ENCODE results near the gene PUM1.
"Not testable (repeated sequence)": the region's sequence is repeated elsewhere in the genome, so short reads cannot be mapped to it uniquely, and the experiment has no call there.

The PUM1 gene

GRCh38 chr1:31063631-31064030, 1.9 kb downstream of the PUM1 start:
- no peak for DNase-seq (ENCODE audit: extremely low read depth in 1 of 2, low read depth in 1 of 2)

GRCh38 chr1:31062867-31063380, 2.6 kb downstream of the PUM1 start:
- DNase-seq (ENCODE audit: extremely low read depth in 1 of 2, low read depth in 1 of 2): no peak

DNA sequence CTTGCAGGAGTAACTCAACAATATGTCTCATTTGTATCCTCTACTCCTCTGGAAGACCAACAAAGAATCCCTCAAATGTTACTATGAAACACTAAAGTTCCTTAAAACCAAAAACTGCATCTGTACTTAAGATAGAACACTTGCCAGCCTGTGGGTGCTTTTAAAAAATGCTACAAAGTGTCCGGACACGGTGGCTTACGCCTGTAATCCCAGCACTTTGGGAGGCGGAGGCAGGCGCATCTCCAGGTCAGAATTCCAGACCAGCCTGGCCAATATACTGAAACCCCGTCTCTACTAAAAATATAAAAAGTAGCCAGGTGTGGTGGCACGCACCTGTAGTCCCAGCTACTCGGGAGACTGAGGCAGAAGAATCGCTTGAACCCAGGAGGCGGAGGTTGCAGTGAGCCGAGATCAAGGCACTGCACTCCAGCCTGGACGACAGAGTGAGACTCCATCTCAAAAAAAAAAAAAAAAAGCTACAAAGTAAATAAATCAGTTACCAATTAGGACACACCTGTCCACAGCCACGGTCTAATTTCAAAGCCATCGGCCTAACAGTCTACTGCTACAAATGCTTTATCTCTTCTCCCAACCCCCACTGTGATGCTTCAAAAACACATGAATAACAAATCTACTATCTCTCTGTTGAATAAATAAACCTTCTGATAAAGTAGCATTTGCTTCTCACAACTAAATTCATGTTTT, 3.2 kb downstream of the PUM1 start:
- DNase-seq (ENCODE audit: extremely low read depth in 1 of 2, low read depth in 1 of 2): not testable (repeated sequence)

- DNase-seq (ENCODE audit: extremely low read depth in 1 of 2, low read depth in 1 of 2): no peak
Observed at GRCh38 chr1:31058012-31058411, 7.5 kb downstream of the PUM1 start.

DNA sequence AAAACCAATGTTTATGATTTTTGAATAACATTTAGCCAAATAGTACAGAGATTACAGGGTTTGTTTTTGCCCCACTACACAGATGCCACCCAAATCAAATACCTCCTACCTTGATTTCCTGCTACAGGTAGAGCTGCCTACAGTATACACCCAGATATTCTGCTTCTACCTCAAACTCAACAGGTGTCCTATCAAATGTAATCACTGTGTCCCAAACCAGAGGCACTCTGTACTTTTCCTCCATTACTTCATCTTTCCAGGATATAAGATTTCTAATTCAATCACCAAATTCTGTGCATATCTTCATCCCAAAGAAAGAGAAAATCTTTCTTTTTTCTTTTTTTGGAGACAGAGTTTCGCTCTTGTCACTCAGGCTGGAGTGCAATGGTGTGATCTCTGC, 9.6 kb downstream of the PUM1 start:
- no peak for DNase-seq (ENCODE audit: extremely low read depth in 1 of 2, low read depth in 1 of 2)

- no peak for DNase-seq (ENCODE audit: extremely low read depth in 1 of 2, low read depth in 1 of 2)
Observed at GRCh38 chr1:31055501-31055900, 10.0 kb downstream of the PUM1 start.

DNA sequence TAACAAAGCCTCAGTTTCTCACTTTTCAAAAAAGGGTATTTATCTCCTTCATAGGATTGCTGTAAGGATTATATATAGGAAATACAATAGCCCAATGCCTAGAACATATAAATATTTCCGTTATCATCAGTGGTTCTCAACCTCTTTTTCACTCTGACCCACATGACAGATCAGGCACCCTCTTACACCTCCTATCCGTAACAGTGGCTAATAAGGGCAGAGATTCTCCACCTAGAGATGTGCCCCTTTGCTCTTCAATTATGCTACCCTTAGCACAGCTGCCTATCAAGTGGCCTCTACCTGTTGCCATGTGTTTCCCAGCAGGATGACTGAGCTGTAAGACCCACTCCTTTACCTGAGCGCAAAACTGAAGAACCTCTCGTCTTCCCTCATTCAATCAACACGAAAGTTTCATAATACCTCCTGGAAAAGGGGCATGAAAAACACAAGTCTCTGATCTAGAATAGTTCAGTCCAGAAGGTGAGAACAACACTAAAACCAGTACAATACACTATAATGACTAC, 10.5 kb downstream of the PUM1 start:
- no peak for DNase-seq (ENCODE audit: extremely low read depth in 1 of 2, low read depth in 1 of 2)

DNA sequence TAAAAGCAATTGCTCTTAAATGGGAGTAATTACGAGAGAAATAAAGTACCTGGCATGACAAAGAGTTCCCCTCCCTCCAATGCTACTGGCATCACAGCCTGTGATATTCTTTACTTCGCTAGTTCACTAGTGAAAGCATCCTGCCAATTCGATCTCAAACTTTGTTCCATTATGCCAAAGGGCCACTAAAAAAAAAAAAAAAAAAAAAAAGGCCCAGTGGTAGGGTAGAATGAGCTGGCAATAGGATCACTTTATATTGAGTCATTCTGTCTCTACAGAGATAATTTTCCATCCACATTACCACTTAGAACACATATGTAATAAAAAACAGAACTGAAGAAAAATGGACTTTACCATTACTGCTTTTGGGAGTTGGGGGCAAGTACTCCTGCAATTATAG, 11.2 kb downstream of the PUM1 start:
- DNase-seq (ENCODE audit: extremely low read depth in 1 of 2, low read depth in 1 of 2): no peak

DNA sequence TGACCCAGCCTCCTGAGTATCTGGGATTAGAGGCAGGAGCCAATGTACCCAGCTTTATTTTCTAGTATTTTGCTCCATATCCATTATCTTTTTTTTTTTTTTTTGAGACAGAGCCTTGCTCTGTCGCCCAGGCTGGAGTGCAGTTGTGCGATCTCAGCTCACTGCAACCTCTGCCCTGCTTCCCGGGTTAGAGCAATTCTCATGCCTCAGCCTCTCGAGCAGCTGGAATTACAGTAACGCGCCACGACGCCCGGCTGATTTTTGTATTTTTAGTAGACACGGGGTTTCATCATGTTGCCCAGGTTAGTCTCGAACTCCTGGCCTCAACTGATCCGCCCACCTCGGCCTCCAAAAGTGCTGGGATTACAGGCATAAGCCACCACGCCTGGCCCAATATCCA, 12.9 kb downstream of the PUM1 start:
- not testable (repeated sequence) for DNase-seq (ENCODE audit: extremely low read depth in 1 of 2, low read depth in 1 of 2)

DNA sequence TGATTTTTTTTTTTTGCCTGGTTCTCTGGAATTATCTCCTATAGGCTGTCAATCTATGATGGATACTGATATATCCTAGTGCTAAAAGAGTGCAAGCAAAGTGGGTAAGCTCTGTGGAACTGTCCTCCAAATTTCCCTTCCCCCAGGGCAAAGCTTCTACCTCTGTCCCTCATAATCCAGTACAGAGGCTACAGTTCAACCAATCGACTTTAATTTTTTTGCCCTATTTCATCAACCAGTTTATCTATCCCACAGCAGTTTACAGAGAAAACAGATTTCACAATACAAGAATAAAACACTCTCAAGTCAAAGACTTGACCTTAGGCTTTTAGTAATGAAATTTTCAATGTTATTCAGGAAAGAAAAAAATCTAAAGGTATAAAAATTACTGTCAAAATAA, 13.9 kb downstream of the PUM1 start:
- no peak for DNase-seq (ENCODE audit: extremely low read depth in 1 of 2, low read depth in 1 of 2)

DNA sequence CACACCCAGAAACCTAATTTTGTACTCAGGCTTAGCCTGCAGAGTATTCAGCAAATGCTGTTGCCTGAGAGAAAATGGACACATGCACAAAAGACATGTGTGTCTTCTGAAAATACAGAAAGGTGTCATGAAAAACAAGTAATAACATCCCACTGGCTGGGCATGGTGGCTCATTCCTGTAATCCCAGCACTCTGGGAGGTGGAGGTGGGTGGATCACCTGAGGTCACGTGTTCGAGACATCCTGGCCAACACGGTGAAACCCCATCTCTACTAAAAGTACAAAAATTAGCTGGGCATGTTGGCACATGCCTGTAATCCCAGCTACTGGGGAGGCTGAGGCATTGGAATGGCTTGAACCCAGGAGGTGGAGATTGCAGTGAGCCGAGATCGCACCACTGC, 18.0 kb downstream of the PUM1 start:
- DNase-seq (ENCODE audit: extremely low read depth in 1 of 2, low read depth in 1 of 2): not testable (repeated sequence)

- DNase-seq (ENCODE audit: extremely low read depth in 1 of 2, low read depth in 1 of 2): no peak
Observed at GRCh38 chr1:31043631-31044030, 21.9 kb downstream of the PUM1 start.

DNA sequence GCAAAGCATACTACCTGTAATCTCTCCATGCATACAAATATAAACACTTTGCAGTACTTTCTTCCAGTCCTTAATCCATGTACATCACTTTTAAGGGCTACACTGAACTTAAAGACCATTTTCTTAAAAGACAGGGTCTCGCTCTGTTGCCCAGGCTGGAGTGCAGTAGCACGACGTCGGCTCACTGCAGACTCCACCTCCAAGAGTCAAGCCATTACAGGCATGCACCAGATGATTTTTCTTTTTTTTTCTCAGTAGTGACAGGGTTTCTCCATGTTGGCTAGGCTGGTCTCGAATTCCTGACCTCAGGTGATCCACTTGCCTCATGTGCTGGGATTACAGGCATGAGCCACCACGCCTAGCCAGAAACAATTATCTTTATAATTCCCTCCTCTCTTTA, 22.9 kb downstream of the PUM1 start:
- DNase-seq (ENCODE audit: extremely low read depth in 1 of 2, low read depth in 1 of 2): no peak

- DNase-seq (ENCODE audit: extremely low read depth in 1 of 2, low read depth in 1 of 2): no peak
Observed at GRCh38 chr1:31041529-31041928, 24.0 kb downstream of the PUM1 start.

DNA sequence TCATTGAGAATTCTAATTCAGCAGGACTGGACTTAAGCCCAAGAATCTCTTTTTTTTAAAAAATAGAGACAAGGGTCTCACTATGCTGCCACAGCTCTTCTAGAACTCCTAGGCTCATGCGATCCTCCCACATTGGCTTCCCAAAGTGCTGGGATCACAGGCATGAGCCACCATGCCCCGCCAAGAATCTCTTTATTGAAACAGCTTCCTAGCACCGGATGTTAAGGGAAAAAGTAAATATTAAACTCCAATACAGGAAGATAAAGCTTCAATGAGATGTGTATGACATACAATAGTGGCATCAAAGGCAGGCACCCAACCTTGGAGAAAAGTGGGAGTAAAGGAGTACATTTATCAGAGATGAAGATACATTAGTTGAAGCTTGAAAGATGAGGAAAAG, 25.5 kb downstream of the PUM1 start:
- no peak for DNase-seq (ENCODE audit: extremely low read depth in 1 of 2, low read depth in 1 of 2)

- DNase-seq (ENCODE audit: extremely low read depth in 1 of 2, low read depth in 1 of 2): not testable (repeated sequence)
Observed at GRCh38 chr1:31038935-31039334, 26.6 kb downstream of the PUM1 start.

DNA sequence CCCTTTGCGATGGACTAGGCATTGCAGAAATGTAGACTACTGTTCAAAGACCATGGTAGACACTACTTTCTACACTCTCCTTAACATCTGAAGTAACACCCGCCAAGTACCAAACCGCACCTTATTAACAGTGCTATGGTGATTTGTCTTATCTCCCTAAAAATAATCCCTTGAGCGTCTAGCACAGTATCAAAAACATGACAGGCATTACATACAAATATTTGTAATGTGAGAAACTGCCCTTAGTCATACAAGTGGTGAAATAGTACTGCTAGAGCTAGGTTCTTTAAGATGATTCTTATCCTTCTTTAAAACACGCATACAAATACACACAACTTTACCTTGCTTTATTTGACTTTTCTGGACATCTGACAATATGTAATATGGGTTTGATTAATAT, 27.2 kb downstream of the PUM1 start:
- no peak for DNase-seq (ENCODE audit: extremely low read depth in 1 of 2, low read depth in 1 of 2)

DNA sequence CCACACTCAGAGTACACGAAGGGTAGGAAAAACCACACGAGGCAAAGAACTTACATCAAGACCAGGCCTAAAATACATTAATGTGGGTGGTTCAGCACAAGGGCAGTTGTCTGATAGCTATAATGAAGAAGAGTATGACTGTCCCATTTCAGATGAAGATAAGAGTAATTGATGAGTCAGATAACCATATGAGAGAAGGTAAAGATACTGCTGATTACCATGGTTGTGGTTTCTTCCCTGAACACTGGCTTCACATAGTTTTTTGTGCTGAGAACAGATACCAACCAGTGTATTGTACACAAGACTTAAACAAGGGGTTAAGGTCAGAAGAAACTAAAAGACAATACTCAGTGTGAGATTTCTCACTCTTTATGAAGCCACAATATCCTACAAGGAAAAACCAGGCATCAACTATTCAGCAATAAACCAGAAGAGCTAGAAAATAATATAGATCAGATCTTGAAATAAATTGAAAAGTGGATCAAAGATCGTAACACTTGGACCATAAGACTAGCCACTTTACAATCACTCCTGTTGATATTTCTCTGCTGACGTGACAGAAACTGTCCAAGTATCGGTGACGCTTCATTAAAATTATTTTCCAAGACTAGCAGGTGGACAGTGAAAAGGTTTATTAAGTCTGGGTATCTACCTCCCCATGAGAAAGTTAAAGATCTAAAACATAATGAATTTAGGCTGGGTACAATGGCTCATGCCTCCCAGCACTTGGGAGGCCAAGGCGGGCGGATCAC, 28.6 kb downstream of the PUM1 start:
- DNase-seq (ENCODE audit: extremely low read depth in 1 of 2, low read depth in 1 of 2): no peak

DNA sequence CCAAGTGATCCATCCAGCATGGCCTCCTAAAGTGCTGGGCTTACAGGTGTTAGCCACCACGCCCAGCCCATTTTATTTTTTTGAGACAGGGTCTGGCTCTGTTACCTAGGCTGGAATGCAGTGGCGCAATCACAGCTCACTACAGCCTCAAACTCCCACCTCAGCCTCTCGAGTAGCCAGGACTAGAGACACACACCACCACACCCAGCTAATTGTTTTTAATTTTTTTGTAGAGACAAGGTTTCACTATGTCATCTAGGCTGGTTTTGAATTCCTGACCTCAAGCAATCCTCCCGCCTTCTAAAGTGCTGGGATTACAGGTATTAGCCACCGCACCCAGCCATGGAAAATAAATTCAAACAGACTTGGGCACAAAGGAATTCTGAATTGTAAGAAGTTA, 31.9 kb downstream of the PUM1 start:
- no peak for DNase-seq (ENCODE audit: extremely low read depth in 1 of 2, low read depth in 1 of 2)

DNA sequence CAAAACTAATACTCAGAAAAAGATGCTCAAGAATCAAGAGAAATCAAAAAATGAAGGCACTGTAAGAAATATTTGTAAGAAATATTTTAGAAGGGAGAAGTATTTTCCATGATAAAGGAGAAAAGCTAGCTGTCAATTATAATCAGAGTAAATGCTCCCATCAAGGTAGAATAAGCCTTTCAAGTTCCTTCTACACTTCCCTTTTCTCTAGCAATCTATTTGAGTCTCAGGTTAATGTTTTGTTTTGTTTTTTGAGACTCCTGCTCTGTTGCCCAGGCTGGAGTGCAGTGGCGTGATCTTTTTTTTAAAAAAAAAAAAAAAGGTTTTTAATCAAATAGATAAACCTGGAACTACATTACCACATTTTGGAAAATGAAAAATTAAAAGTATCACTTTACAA, 33.3 kb downstream of the PUM1 start:
- DNase-seq (ENCODE audit: extremely low read depth in 1 of 2, low read depth in 1 of 2): no peak

DNA sequence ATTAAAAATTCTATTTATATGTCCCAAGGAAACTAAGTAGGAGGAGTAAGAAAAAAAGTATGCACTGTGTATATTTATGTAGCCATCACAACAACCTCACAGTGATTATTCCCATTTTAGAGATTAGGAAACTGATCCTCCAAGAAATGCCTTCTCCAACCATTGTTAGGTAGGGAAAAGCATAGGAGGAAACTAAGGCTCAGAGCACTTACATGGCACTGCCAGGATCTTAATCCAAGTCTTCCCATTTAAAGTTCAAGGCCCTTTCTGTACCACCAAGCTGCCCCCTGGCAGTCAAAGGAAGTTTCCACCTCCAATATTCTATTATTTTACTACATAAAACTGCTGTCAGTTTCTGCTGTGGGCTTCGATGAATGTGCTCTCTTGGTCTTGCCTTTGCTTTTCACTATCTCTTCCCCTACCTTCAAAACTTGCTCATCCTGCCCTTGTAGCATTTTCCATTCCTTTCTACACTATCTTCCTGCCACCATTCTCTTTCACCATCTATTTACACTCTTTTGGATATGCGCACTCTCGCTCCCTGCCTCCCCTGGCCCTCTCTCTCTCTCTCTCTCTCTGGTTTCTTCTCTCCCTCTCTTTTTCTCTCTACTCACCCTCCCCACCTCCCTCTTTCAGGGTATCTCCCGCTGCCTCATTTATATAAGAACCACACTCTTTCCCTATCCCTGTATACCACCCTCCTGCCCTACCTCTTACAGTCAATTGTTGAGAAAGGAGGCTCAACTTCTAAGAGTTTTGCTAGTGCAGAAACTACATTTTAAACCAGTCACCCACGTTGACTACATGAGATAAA, 34.0 kb downstream of the PUM1 start:
- no peak for DNase-seq (ENCODE audit: extremely low read depth in 1 of 2, low read depth in 1 of 2)
